K562 (cell line): ENCODE measurements around the gene IQCN. TPM values are rescaled to one million over a fixed set of nuclear protein-coding genes. Genes with fewer than 3 reads are reported as not detected.

Experiments used
- ASH1L ChIP-seq: fragments of 450-650 bp; IDR thresholded peaks from 2 replicates; pipeline ENCODE4 v1.6.1; 2018; ENCODE audit warnings: borderline replicate concordance, mild to moderate bottlenecking, low read depth; ENCODE audit not compliant: partially characterized antibody
- EWSR1 ChIP-seq: fragments of 450-650 bp; IDR thresholded peaks from 2 replicates; pipeline ENCODE4 v1.6.1; 2018; ENCODE audit warnings: borderline replicate concordance, mild to moderate bottlenecking, low read depth, moderate library complexity; ENCODE audit not compliant: partially characterized antibody
- NFIX ChIP-seq: fragments of 250-450 bp; sonication (Bioruptor Pico); IDR thresholded peaks from 2 replicates; pipeline ENCODE4 v1.4.0; 2020; ENCODE audit warnings: low read depth, mild to moderate bottlenecking, moderate library complexity
- NRF1 ChIP-seq, 2 experiments: fragments of 450-650 bp; IDR thresholded peaks in 1 of 2; conservative IDR thresholded peaks in 1 of 2; 2 replicates each; pipeline ENCODE4 v1.6.1; 2014; ENCODE audit warnings: mild to moderate bottlenecking in 2 of 2
- PML ChIP-seq: IDR thresholded peaks from 2 replicates; pipeline ENCODE4 v1.6.1; 2012; ENCODE audit warnings: low read length, inconsistent platforms
- RBM25 ChIP-seq: fragments of 200-400 bp; formaldehyde crosslinking; IDR thresholded peaks from 2 replicates; pipeline ENCODE4 v1.6.1; 2018; ENCODE audit warnings: low read length, low read depth, moderate library complexity; ENCODE audit not compliant: severe bottlenecking
- RBM34 ChIP-seq: fragments of 200-400 bp; formaldehyde crosslinking; IDR thresholded peaks from 2 replicates; pipeline ENCODE4 v1.6.1; 2018; ENCODE audit warnings: low read length, borderline replicate concordance; ENCODE audit not compliant: insufficient read depth
- TAF1 ChIP-seq: IDR thresholded peaks from 2 replicates; pipeline ENCODE4 v1.6.1; 2011; ENCODE audit warnings: mild to moderate bottlenecking, low read length, moderate library complexity; ENCODE audit not compliant: insufficient read depth, control insufficient read depth, severe bottlenecking; ENCODE audit errors: extremely low read depth
- TEAD4 ChIP-seq, 2 experiments: sonication (generic) in 1 of 2; formaldehyde crosslinking in 1 of 2; IDR thresholded peaks; 2 replicates each; pipeline versions ENCODE4 v1.6.1 to v1.8.0; 2012 to 2022; ENCODE audit warnings: borderline replicate concordance in 1 of 2, inconsistent platforms in 1 of 2, low read length in 1 of 2, mild to moderate bottlenecking in 1 of 2, missing genetic modification reagents in 1 of 2
- YY1 ChIP-seq, 3 experiments: IDR thresholded peaks; 2 replicates each; pipeline ENCODE4 v1.6.1; 2011; ENCODE audit warnings: low read length in 2 of 3, mild to moderate bottlenecking in 2 of 3, moderate library complexity in 2 of 3, borderline replicate concordance in 1 of 3, control low read depth in 1 of 3, low read depth in 1 of 3; ENCODE audit not compliant: insufficient read depth in 3 of 3, insufficient replicate concordance in 2 of 3, control insufficient read depth in 1 of 3, insufficient read length in 1 of 3; ENCODE audit errors: extremely low read depth in 1 of 3
- ZNF766 ChIP-seq: fragments of 200-800 bp; sonication (Bioruptor generic); conservative IDR thresholded peaks from 2 replicates; pipeline ENCODE4 v1.6.1; 2016; ENCODE audit warnings: missing genetic modification characterization, missing compliant biosample characterization
- polyA plus RNA-seq, 8 experiments: library from polyadenylated mRNA; depleted of rRNA in 4 of 8; stranded (reverse) in 5 of 8; unstranded in 3 of 8; fragments of >200 nt; fragmentation: Nextera tagmentation in 2 of 8; fragmentation: Illumina TruSeq in 1 of 8; extraction: Ambion mirVana in 2 of 8; extraction: Trizol in 1 of 8; gene quantifications; 2 replicates each; pipeline versions ENCODE4 v1.2.1 to v1.2.3, GENCODE V29; 2011 to 2014; ENCODE audit warnings: inconsistent platforms in 1 of 8, missing spikeins in 1 of 8
- total RNA-seq, 7 experiments: library from RNA; depleted of rRNA in 6 of 7; stranded (reverse); fragments of >200 nt in 6 of 7; fragmentation: Illumina TruSeq in 2 of 7; extraction: Trizol in 2 of 7; gene quantifications; 2 replicates each; pipeline versions ENCODE4 v1.2.1 to v1.2.3, GENCODE V29; 2011 to 2021; ENCODE audit warnings: low replicate concordance in 1 of 7
- TF ChIP-seq, protein P1 (sequence below): fragments of 250-450 bp; sonication (Bioruptor Pico); IDR thresholded peaks from 2 replicates; pipeline ENCODE4 v1.8.0; 2022; ENCODE audit warnings: inconsistent platforms, mild to moderate bottlenecking, moderate library complexity, borderline replicate concordance
- TF ChIP-seq, protein P2 (sequence below): fragments of 450-650 bp; IDR thresholded peaks from 2 replicates; pipeline ENCODE4 v1.6.1; 2018; ENCODE audit not compliant: partially characterized antibody
- TF ChIP-seq, protein P3 (sequence below): fragments of 450-650 bp; IDR thresholded peaks from 2 replicates; pipeline ENCODE4 v1.6.1; 2016; ENCODE audit warnings: borderline replicate concordance

The IQCN gene
- total and polyA plus RNA-seq, 9 of the 15 experiments (the other 6 are each of a cell fraction or from before 2014, with no cell fraction given): 0.01 to 0.07 (median 0.04) TPM; not detected in 3

GRCh38 chr19:18293642-18294466, 19.6 kb upstream of the IQCN start (continued):
- TF ChIP-seq RBM25: peak; percentile 54
- TF ChIP-seq RBM34: no peak
- TF ChIP-seq PML: no peak
- peak in 1 of 2 experiments; percentile 18; a peak in 1 of 4 replicates for TF ChIP-seq NRF1 (conservative IDR thresholded peaks at IDR 0.05 in 1 of 2, IDR thresholded peaks at IDR 0.05 in 1 of 2)
- no peak for TF ChIP-seq NFIX (CRISPR knock-in tag)
- TF ChIP-seq, protein P1, sequence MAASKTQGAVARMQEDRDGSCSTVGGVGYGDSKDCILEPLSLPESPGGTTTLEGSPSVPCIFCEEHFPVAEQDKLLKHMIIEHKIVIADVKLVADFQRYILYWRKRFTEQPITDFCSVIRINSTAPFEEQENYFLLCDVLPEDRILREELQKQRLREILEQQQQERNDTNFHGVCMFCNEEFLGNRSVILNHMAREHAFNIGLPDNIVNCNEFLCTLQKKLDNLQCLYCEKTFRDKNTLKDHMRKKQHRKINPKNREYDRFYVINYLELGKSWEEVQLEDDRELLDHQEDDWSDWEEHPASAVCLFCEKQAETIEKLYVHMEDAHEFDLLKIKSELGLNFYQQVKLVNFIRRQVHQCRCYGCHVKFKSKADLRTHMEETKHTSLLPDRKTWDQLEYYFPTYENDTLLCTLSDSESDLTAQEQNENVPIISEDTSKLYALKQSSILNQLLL (CRISPR knock-in tag): no peak
- no peak for TF ChIP-seq ASH1L
- TF ChIP-seq EWSR1: no peak
- TF ChIP-seq TEAD4 (IDR thresholded peaks at IDR 0.05; ENCODE audit: low read length): no peak
- 0 out of 2 replicates have a peak, but pooled peaks have one; percentile 17 for TF ChIP-seq TEAD4 (CRISPR knock-in tag; IDR thresholded peaks at IDR 0.05; ENCODE audit: borderline replicate concordance)
- TF ChIP-seq, protein P2, sequence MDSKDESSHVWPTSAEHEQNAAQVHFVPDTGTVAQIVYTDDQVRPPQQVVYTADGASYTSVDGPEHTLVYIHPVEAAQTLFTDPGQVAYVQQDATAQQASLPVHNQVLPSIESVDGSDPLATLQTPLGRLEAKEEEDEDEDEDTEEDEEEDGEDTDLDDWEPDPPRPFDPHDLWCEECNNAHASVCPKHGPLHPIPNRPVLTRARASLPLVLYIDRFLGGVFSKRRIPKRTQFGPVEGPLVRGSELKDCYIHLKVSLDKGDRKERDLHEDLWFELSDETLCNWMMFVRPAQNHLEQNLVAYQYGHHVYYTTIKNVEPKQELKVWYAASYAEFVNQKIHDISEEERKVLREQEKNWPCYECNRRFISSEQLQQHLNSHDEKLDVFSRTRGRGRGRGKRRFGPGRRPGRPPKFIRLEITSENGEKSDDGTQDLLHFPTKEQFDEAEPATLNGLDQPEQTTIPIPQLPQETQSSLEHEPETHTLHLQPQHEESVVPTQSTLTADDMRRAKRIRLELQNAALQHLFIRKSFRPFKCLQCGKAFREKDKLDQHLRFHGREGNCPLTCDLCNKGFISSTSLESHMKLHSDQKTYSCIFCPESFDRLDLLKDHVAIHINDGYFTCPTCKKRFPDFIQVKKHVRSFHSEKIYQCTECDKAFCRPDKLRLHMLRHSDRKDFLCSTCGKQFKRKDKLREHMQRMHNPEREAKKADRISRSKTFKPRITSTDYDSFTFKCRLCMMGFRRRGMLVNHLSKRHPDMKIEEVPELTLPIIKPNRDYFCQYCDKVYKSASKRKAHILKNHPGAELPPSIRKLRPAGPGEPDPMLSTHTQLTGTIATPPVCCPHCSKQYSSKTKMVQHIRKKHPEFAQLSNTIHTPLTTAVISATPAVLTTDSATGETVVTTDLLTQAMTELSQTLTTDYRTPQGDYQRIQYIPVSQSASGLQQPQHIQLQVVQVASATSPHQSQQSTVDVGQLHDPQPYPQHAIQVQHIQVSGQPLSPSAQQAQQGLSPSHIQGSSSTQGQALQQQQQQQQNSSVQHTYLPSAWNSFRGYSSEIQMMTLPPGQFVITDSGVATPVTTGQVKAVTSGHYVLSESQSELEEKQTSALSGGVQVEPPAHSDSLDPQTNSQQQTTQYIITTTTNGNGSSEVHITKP: peak; percentile 51
- TF ChIP-seq YY1 (IDR thresholded peaks at IDR 0.05; ENCODE audit: borderline replicate concordance in 1 of 3, control insufficient read depth in 1 of 3, extremely low read depth in 1 of 3, insufficient read depth in 3 of 3, insufficient read length in 1 of 3, insufficient replicate concordance in 2 of 3, low read depth in 1 of 3, low read length in 2 of 3): peak in 1 of 3 experiments; percentile 3
- 0 out of 2 replicates have a peak, but pooled peaks have one; percentile 3 for TF ChIP-seq ZNF766 (CRISPR knock-in tag)
- peak; percentile 3 for TF ChIP-seq TAF1
- TF ChIP-seq, protein P3, sequence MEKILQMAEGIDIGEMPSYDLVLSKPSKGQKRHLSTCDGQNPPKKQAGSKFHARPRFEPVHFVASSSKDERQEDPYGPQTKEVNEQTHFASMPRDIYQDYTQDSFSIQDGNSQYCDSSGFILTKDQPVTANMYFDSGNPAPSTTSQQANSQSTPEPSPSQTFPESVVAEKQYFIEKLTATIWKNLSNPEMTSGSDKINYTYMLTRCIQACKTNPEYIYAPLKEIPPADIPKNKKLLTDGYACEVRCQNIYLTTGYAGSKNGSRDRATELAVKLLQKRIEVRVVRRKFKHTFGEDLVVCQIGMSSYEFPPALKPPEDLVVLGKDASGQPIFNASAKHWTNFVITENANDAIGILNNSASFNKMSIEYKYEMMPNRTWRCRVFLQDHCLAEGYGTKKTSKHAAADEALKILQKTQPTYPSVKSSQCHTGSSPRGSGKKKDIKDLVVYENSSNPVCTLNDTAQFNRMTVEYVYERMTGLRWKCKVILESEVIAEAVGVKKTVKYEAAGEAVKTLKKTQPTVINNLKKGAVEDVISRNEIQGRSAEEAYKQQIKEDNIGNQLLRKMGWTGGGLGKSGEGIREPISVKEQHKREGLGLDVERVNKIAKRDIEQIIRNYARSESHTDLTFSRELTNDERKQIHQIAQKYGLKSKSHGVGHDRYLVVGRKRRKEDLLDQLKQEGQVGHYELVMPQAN: peak; percentile 5; the same call in 1 of the 2 replicates
